Measurements from ENCODE around the gene SVIP.

The SVIP gene

GRCh38 chr11:22829231-22830081 is at the start of gene SVIP:
SVIP (minus strand) TSS chr11:22829801; CDS start chr11:22829748, 53 bp downstream.
- Histone ChIP-seq H3K9ac (ENCODE audit: low read length) (peak within 1 kb of the TSS; percentile 71), H3K27ac (ENCODE audit: low read depth, low read length) (peak within 1 kb of the TSS; percentile 63), H3K4me1 (ENCODE audit: control insufficient read depth, insufficient read depth, low read length) (no peaks in the 10 kb centered on the region), H3K36me3 (ENCODE audit: control insufficient read depth, insufficient read depth, low read length) (no peaks in the 10 kb centered on the region), H3K4me3 (ENCODE audit: low read length) (peak within 1 kb of the TSS; percentile 92), H3K27me3 (ENCODE audit: control insufficient read depth, insufficient read depth, low read length) (no peaks in the 10 kb centered on the region)

GRCh38 chr11:22878604-22879003 is 49.0 kb upstream of the SVIP start:
- no peaks in the 10 kb centered on the region for H3K36me3 ChIP-seq (ENCODE audit: control insufficient read depth, insufficient read depth, low read length)
- no peak overlapping the region for H3K4me3 ChIP-seq (ENCODE audit: low read length)
- H3K27ac ChIP-seq (ENCODE audit: low read depth, low read length) = no peak overlapping the region
- H3K4me1 ChIP-seq (ENCODE audit: control insufficient read depth, insufficient read depth, low read length) = no peaks in the 10 kb centered on the region
- H3K9ac ChIP-seq (ENCODE audit: low read length) = no peak overlapping the region
- no peaks in the 10 kb centered on the region for H3K27me3 ChIP-seq (ENCODE audit: control insufficient read depth, insufficient read depth, low read length)

- Histone ChIP-seq H3K4me3 (ENCODE audit: low read length) (no peak overlapping the region), H3K9ac (ENCODE audit: low read length) (no peak overlapping the region), H3K36me3 (ENCODE audit: control insufficient read depth, insufficient read depth, low read length) (no peaks in the 10 kb centered on the region), H3K27me3 (ENCODE audit: control insufficient read depth, insufficient read depth, low read length) (no peaks in the 10 kb centered on the region), H3K27ac (ENCODE audit: low read depth, low read length) (no peak overlapping the region), H3K4me1 (ENCODE audit: control insufficient read depth, insufficient read depth, low read length) (no peaks in the 10 kb centered on the region)
Observed at GRCh38 chr11:22878039-22878438, 48.4 kb upstream of the SVIP start.

- H3K36me3 ChIP-seq (ENCODE audit: control insufficient read depth, insufficient read depth, low read length) = no peaks in the 10 kb centered on the region
- H3K9ac ChIP-seq (ENCODE audit: low read length) = no peak overlapping the region
- no peak overlapping the region for H3K4me3 ChIP-seq (ENCODE audit: low read length)
- no peak overlapping the region for H3K27ac ChIP-seq (ENCODE audit: low read depth, low read length)
- no peaks in the 10 kb centered on the region for H3K27me3 ChIP-seq (ENCODE audit: control insufficient read depth, insufficient read depth, low read length)
- H3K4me1 ChIP-seq (ENCODE audit: control insufficient read depth, insufficient read depth, low read length) = no peaks in the 10 kb centered on the region
Observed at GRCh38 chr11:22875869-22876473, 46.4 kb upstream of the SVIP start.

- H3K9ac ChIP-seq (ENCODE audit: low read length) = no peak overlapping the region
- H3K4me1 ChIP-seq (ENCODE audit: control insufficient read depth, insufficient read depth, low read length) = no peaks in the 10 kb centered on the region
- H3K27me3 ChIP-seq (ENCODE audit: control insufficient read depth, insufficient read depth, low read length) = no peaks in the 10 kb centered on the region
- no peak overlapping the region for H3K4me3 ChIP-seq (ENCODE audit: low read length)
- H3K36me3 ChIP-seq (ENCODE audit: control insufficient read depth, insufficient read depth, low read length) = no peaks in the 10 kb centered on the region
- H3K27ac ChIP-seq (ENCODE audit: low read depth, low read length) = no peak overlapping the region
Observed at GRCh38 chr11:22869325-22869724, 39.7 kb upstream of the SVIP start.

GRCh38 chr11:22860241-22860640 is 30.6 kb upstream of the SVIP start, which contains the start of gene CCDC179:
CCDC179 (minus strand) TSS chr11:22860474; CDS start chr11:22860421, 53 bp downstream.
- Histone ChIP-seq H3K36me3 (ENCODE audit: control insufficient read depth, insufficient read depth, low read length) (no peaks in the 10 kb centered on the region), H3K4me1 (ENCODE audit: control insufficient read depth, insufficient read depth, low read length) (no peaks in the 10 kb centered on the region), H3K27me3 (ENCODE audit: control insufficient read depth, insufficient read depth, low read length) (no peaks in the 10 kb centered on the region), H3K4me3 (ENCODE audit: low read length) (no peak within 1 kb of the TSS), H3K9ac (ENCODE audit: low read length) (no peak within 1 kb of the TSS), H3K27ac (ENCODE audit: low read depth, low read length) (no peak within 1 kb of the TSS)

- no peaks in the 10 kb centered on the region for H3K36me3 ChIP-seq (ENCODE audit: control insufficient read depth, insufficient read depth, low read length)
- H3K9ac ChIP-seq (ENCODE audit: low read length) = no peak overlapping the region
- H3K4me3 ChIP-seq (ENCODE audit: low read length) = no peak overlapping the region
- no peaks in the 10 kb centered on the region for H3K27me3 ChIP-seq (ENCODE audit: control insufficient read depth, insufficient read depth, low read length)
- no peaks in the 10 kb centered on the region for H3K4me1 ChIP-seq (ENCODE audit: control insufficient read depth, insufficient read depth, low read length)
- H3K27ac ChIP-seq (ENCODE audit: low read depth, low read length) = no peak overlapping the region
Observed at GRCh38 chr11:22859756-22860155, 30.2 kb upstream of the SVIP start.

GRCh38 chr11:22851477-22851876 is 21.9 kb upstream of the SVIP start:
- Histone ChIP-seq H3K4me3 (ENCODE audit: low read length) (no peak overlapping the region), H3K4me1 (ENCODE audit: control insufficient read depth, insufficient read depth, low read length) (no peaks in the 10 kb centered on the region), H3K27me3 (ENCODE audit: control insufficient read depth, insufficient read depth, low read length) (no peaks in the 10 kb centered on the region), H3K27ac (ENCODE audit: low read depth, low read length) (no peak overlapping the region), H3K36me3 (ENCODE audit: control insufficient read depth, insufficient read depth, low read length) (no peaks in the 10 kb centered on the region), H3K9ac (ENCODE audit: low read length) (no peak overlapping the region)

- no peaks in the 10 kb centered on the region for H3K36me3 ChIP-seq (ENCODE audit: control insufficient read depth, insufficient read depth, low read length)
- no peak overlapping the region for H3K9ac ChIP-seq (ENCODE audit: low read length)
- H3K4me1 ChIP-seq (ENCODE audit: control insufficient read depth, insufficient read depth, low read length) = no peaks in the 10 kb centered on the region
- no peak overlapping the region for H3K4me3 ChIP-seq (ENCODE audit: low read length)
- H3K27ac ChIP-seq (ENCODE audit: low read depth, low read length) = no peak overlapping the region
- no peaks in the 10 kb centered on the region for H3K27me3 ChIP-seq (ENCODE audit: control insufficient read depth, insufficient read depth, low read length)
Observed at GRCh38 chr11:22846726-22847125, 17.1 kb upstream of the SVIP start.

GRCh38 chr11:22832315-22833015 is 2.9 kb upstream of the SVIP start:
- Histone ChIP-seq H3K9ac (ENCODE audit: low read length) (no peak overlapping the region), H3K4me3 (ENCODE audit: low read length) (no peak overlapping the region)

GRCh38 chr11:22830082-22830414 is 447 bp upstream of the SVIP start:
- H3K9ac ChIP-seq (ENCODE audit: low read length) = no peak overlapping the region
- no peaks in the 10 kb centered on the region for H3K4me1 ChIP-seq (ENCODE audit: control insufficient read depth, insufficient read depth, low read length)
- H3K27ac ChIP-seq (ENCODE audit: low read depth, low read length) = no peak overlapping the region
- no peaks in the 10 kb centered on the region for H3K36me3 ChIP-seq (ENCODE audit: control insufficient read depth, insufficient read depth, low read length)
- peak overlapping the region; percentile 92 for H3K4me3 ChIP-seq (ENCODE audit: low read length)
- H3K27me3 ChIP-seq (ENCODE audit: control insufficient read depth, insufficient read depth, low read length) = no peaks in the 10 kb centered on the region

More at GRCh38 chr11:22832315-22833015, 2.9 kb upstream of the SVIP start:
- no peaks in the 10 kb centered on the region for H3K27me3 ChIP-seq (ENCODE audit: control insufficient read depth, insufficient read depth, low read length)
- no peaks in the 10 kb centered on the region for H3K4me1 ChIP-seq (ENCODE audit: control insufficient read depth, insufficient read depth, low read length)
- no peaks in the 10 kb centered on the region for H3K36me3 ChIP-seq (ENCODE audit: control insufficient read depth, insufficient read depth, low read length)
- H3K27ac ChIP-seq (ENCODE audit: low read depth, low read length) = no peak overlapping the region

GRCh38 chr11:22828373-22828772 is 1.2 kb downstream of the SVIP start:
- Histone ChIP-seq H3K27me3 (ENCODE audit: control insufficient read depth, insufficient read depth, low read length) (no peaks in the 10 kb centered on the region), H3K4me3 (ENCODE audit: low read length) (no peak overlapping the region), H3K4me1 (ENCODE audit: control insufficient read depth, insufficient read depth, low read length) (no peaks in the 10 kb centered on the region), H3K9ac (ENCODE audit: low read length) (no peak overlapping the region), H3K36me3 (ENCODE audit: control insufficient read depth, insufficient read depth, low read length) (no peaks in the 10 kb centered on the region), H3K27ac (ENCODE audit: low read depth, low read length) (no peak overlapping the region)

Data from rectal smooth muscle tissue (tissue), 1 donor.